HepG2 (cell line): ENCODE results near the gene STX8. TPM values are rescaled to one million over a fixed set of nuclear protein-coding genes. Genes with fewer than 3 reads are reported as not detected.

ENCODE experiments used
- ATAC-seq: fragments of 200-7000 bp; cut with Tn5 transposase; 3 replicates; pipeline ENCODE4 v1.9.1; 2020; ENCODE audit warnings: mild to moderate bottlenecking, moderate library complexity
- BruUV-seq: library from RNA; stranded (reverse); fragments of 400-500 nt; replicated peaks from 2 replicates; lab custom pipeline; 2021; lab: Mats Ljungman, UMichigan
- CTCF ChIA-PET: fragments of 300-600 bp; formaldehyde crosslinking; extraction: SDS; loops from one replicate; lab custom pipeline; 2021; ENCODE audit warnings: low total read pairs, inconsistent platforms, low intra/inter-chr PET ratio; lab: Yijun Ruan, JAX
- POLR2A ChIA-PET: fragments of 350-600 bp; sonication (Branson Sonifier 250); formaldehyde crosslinking; loops from one replicate; lab custom pipeline; 2020; ENCODE audit warnings: antibody characterized with exemption, inconsistent platforms; lab: Yijun Ruan, JAX
- DNase-seq: peaks from one replicate; pipeline ENCODE4 v3.0.0-alpha.2; 2015; ENCODE audit warnings: low spot score
- FAIRE-seq: peaks from 3 replicates; lab custom pipeline; 2011; peaks lifted over from hg19 to GRCh38; lab: Jason Lieb, UNC
- H2AFZ ChIP-seq: one replicate; pipeline ENCODE4 v1.6.1; 2011; ENCODE audit warnings: low read length, inconsistent platforms
- H3K27ac ChIP-seq: fragments of 300-600 bp; 3 replicates; pipeline ENCODE4 v1.8.0; 2011; ENCODE audit warnings: mixed run types, mild to moderate bottlenecking, mixed read lengths, low read length, inconsistent platforms; ENCODE audit not compliant: insufficient read depth; ENCODE audit errors: extremely low read length
- H3K27me3 ChIP-seq, 2 experiments: fragments of 200-600 bp in 1 of 2; 2 replicates in 1 of 2; 3 replicates in 1 of 2; pipeline versions ENCODE4 v1.6.0 to v1.8.0; 2011; ENCODE audit warnings: low read length in 2 of 2, mild to moderate bottlenecking in 2 of 2, moderate library complexity in 2 of 2, inconsistent platforms in 1 of 2; ENCODE audit not compliant: insufficient read depth in 2 of 2, control insufficient read depth in 1 of 2
- H3K36me3 ChIP-seq, 2 experiments: fragments of 200-600 bp in 1 of 2; replicated peaks in 1 of 2; 2 replicates in 1 of 2; 3 replicates in 1 of 2; pipeline versions ENCODE4 v1.5.1 to v1.8.0; 2011; ENCODE audit warnings: low read length in 2 of 2, inconsistent platforms in 1 of 2; ENCODE audit not compliant: insufficient read depth in 2 of 2, control insufficient read depth in 1 of 2
- H3K4me1 ChIP-seq: 2 replicates; pipeline ENCODE4 v1.5.1; 2012; ENCODE audit warnings: low read length, inconsistent platforms; ENCODE audit not compliant: insufficient read depth
- H3K4me2 ChIP-seq: 2 replicates; pipeline ENCODE4 v1.6.0; 2011; ENCODE audit warnings: low read depth, low read length, inconsistent platforms
- H3K4me3 ChIP-seq, 3 experiments: fragments of 200-600 bp in 1 of 3; sonication (generic), shearing (Covaris generic) in 1 of 3; replicated peaks in 1 of 3; 2 replicates each; pipeline ENCODE4 v1.5.1; 2011 to 2016; ENCODE audit warnings: low read length in 3 of 3, inconsistent platforms in 2 of 3, low read depth in 2 of 3, mild to moderate bottlenecking in 2 of 3, control low read depth in 1 of 3, mixed read lengths in 1 of 3; ENCODE audit not compliant: insufficient read depth in 1 of 3
- H3K79me2 ChIP-seq: one replicate; pipeline ENCODE4 v1.6.1; 2011; ENCODE audit warnings: low read length, inconsistent platforms; ENCODE audit not compliant: insufficient read depth
- H3K9ac ChIP-seq: 2 replicates; pipeline ENCODE4 v1.6.0; 2011; ENCODE audit warnings: mild to moderate bottlenecking, low read depth, low read length, inconsistent platforms; ENCODE audit not compliant: insufficient read depth
- H3K9me3 ChIP-seq: 2 replicates; pipeline ENCODE4 v1.5.1; 2012; ENCODE audit warnings: mild to moderate bottlenecking, low read length
- H4K20me1 ChIP-seq: 2 replicates; pipeline ENCODE4 v1.6.0; 2011; ENCODE audit warnings: inconsistent platforms, mild to moderate bottlenecking, low read length, moderate library complexity; ENCODE audit not compliant: insufficient read depth
- BRCA1 ChIP-seq: sonication (generic); formaldehyde crosslinking; IDR thresholded peaks from 2 replicates; pipeline ENCODE4 v1.4.0; 2020; ENCODE audit warnings: missing genetic modification reagents
- GZF1 ChIP-seq: sonication (generic); formaldehyde crosslinking; IDR thresholded peaks from 2 replicates; pipeline ENCODE4 v1.5.1; 2020; ENCODE audit warnings: mild to moderate bottlenecking, missing genetic modification reagents
- HOXA5 ChIP-seq: sonication (generic); formaldehyde crosslinking; IDR thresholded peaks from 2 replicates; pipeline ENCODE4 v1.4.0; 2020; ENCODE audit warnings: missing genetic modification reagents
- RBFOX2 ChIP-seq: fragments of 200-400 bp; formaldehyde crosslinking; IDR thresholded peaks from 2 replicates; pipeline ENCODE4 v1.6.1; 2017; ENCODE audit warnings: low read depth, mild to moderate bottlenecking, low read length
- TOPORS ChIP-seq: sonication (generic); formaldehyde crosslinking; IDR thresholded peaks from 2 replicates; pipeline ENCODE4 v1.8.0; 2023; ENCODE audit warnings: mild to moderate bottlenecking, missing genetic modification reagents
- WGBS: methylation state at CpG from one replicate; pipeline ENCODE4 v1.1.6; 2017; ENCODE audit warnings: low lambda C conversion rate; 5-methylcytosine and 5-hydroxymethylcytosine counted together
- in situ Hi-C: cut with HindIII; loops from 2 replicates; pipeline ENCODE4 v1.10.0; 2017; ENCODE audit warnings: low pct_unique_long_range_greater_than_20kb; ENCODE audit not compliant: extremely low pct_ligation_motif_present
- intact Hi-C: fragments of 100-400 bp; cut with micrococcal nuclease; formaldehyde crosslinking; loops from one replicate; pipeline ENCODE4 v1.10.0; 2022; ENCODE audit not compliant: unreplicated experiment
- polyA plus RNA-seq, 8 experiments: library from polyadenylated mRNA; depleted of rRNA in 3 of 8; stranded (reverse) in 7 of 8; unstranded in 1 of 8; fragments of >200 nt; fragmentation: Illumina TruSeq in 4 of 8; extraction: Trizol in 4 of 8; gene quantifications; 2 replicates each; pipeline versions ENCODE4 v1.2.1 to v1.2.3, GENCODE V29; 2011 to 2016; ENCODE audit warnings: low read depth in 4 of 8, missing spikeins in 1 of 8, mixed read lengths in 1 of 8; ENCODE audit not compliant: insufficient read depth in 1 of 8
- total RNA-seq, 5 experiments: library from RNA; depleted of rRNA; stranded (reverse); fragments of >200 nt; fragmentation: Illumina TruSeq; extraction: Trizol; gene quantifications; 2 replicates each; pipeline ENCODE4 v1.2.3, GENCODE V29; 2016; ENCODE audit warnings: low read depth in 1 of 5
- TF ChIP-seq, protein P1 (sequence below): sonication (generic); formaldehyde crosslinking; IDR thresholded peaks from 2 replicates; pipeline ENCODE4 v1.8.1; 2022; ENCODE audit warnings: mild to moderate bottlenecking, missing genetic modification reagents

Gene STX8
- total and polyA plus RNA-seq, 2 of the 13 experiments (the other 11 are each of a cell fraction or from before 2014, with no cell fraction given): 36.4 to 53.6 TPM

DNA sequence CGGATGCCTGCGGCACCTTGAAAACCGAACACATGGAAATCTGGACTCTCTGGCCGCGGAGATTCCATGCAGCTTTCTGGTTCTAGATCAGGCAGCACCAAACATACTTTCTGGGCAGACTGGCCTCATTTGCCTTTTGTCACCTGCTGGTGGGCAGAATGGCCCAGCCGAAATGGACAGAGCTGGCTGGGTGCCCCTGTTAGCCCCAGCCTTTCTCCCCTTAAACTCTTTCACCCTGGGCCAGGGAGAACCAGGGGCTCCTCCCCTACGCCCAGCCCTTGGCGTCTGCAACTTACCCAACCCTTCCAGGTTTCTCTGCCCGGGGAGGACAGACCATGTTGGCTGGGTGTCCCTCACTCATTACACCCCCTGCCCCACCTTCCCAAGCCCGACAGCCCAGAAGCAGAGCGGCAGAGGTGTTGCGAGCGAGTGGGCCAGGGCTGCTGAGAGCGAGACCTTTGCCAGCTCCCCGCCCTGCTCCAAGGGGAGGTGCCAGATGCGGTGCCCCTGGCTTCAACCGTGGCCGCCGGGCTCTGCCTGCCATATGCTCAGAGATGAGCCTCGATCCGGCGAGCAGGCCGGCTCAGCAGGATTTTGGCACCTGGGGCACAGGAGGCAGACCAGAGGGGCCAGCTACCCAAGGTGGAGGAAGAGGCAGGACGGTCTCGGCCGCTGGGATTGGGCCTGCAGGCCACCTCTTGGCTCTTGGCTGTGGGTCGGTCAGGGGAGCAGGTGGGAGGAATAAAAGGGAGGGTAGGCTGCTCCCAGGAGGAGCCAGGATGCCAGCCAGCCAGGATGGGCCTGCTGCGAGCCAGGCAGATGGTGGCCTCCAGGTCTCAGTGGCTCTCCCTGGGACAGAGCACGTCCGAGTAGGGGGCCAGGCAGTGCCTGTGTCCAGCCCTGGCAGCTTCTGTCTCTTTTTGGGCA lies 363.0 kb downstream of the STX8 start:
- TF ChIP-seq GZF1 (no peak), RBFOX2 (no peak), BRCA1 (no peak), HOXA5 (CRISPR knock-in tag) (no peak), TOPORS (no peak)
- TF ChIP-seq, protein P1, sequence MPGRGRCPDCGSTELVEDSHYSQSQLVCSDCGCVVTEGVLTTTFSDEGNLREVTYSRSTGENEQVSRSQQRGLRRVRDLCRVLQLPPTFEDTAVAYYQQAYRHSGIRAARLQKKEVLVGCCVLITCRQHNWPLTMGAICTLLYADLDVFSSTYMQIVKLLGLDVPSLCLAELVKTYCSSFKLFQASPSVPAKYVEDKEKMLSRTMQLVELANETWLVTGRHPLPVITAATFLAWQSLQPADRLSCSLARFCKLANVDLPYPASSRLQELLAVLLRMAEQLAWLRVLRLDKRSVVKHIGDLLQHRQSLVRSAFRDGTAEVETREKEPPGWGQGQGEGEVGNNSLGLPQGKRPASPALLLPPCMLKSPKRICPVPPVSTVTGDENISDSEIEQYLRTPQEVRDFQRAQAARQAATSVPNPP (CRISPR knock-in tag): no peak
- Histone ChIP-seq H2AFZ (no peak overlapping the region), H3K4me2 (no peak overlapping the region), H3K79me2 (no peaks in the 10 kb centered on the region), H4K20me1 (no peaks in the 10 kb centered on the region), H3K27me3 (peaks cover 4 to 17% of the 10 kb centered on the region in 2 experiments; a peak in 1 of 5 replicates), H3K9ac (no peak overlapping the region), H3K9me3 (peaks cover 19% of the 10 kb centered on the region), H3K27ac (no peak overlapping the region), H3K36me3 (no peaks in the 10 kb centered on the region), H3K4me1 (no peaks in the 10 kb centered on the region; the same call in 1 of the 2 replicates), H3K4me3 (no peak overlapping the region)
- 41% methylated on average over 10 of the region's 30 CpGs for WGBS
- BruUV-seq: no TSS peak
- DNase-seq (no peak), FAIRE-seq (no peak), ATAC-seq (no peak)
- ChIA-PET CTCF (no interaction called here), POLR2A (no interaction called here)
- in situ Hi-C loops (no loop called here), intact Hi-C loops (no loop called here)
